HG03060 (cell line): ENCODE data around the gene HYAL1.

Experiments
- ATAC-seq: cut with Tn5 transposase; IDR thresholded peaks from one replicate; pipeline ENCODE4 v1.9.1; 2021; ENCODE audit warnings: low read depth, moderate number of reproducible peaks; ENCODE audit not compliant: unreplicated experiment

HYAL1 gene

GRCh38 chr3:50336452-50337174, 33.2 kb upstream of the HYAL1 start:
- peak; percentile 15 for ATAC-seq

- ATAC-seq: no peak
These were observed 31.1 kb upstream of the HYAL1 start for GRCh38 chr3:50334339-50335075.

- no peak for ATAC-seq
These were observed 30.5 kb upstream of the HYAL1 start for GRCh38 chr3:50333744-50334328.

DNA sequence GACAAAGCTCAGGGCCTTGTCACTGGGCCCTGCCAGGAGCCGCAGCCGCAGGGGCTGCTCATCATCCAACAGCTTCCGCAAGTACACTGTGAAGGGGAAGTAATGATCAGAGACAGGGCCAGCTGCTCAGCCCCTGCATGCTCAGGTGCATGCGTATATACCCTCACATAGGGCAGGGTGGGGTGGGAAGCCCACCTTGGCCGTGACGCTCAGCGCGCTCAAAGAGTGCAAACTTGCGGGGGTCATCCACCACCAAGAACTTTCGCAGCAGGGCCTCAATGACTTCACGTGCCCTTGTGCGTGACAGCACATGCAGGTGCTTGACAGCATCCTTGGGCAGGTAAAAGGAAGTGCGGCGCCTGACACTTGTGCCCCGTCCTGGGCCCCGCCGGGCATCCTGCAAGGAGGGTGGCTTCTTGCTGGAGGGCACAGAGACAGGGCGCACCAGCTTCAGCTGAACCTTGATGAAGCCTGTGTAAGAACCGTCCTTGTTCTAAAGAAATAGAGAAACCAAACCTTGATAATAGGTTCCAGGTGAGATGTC, 28.1 kb upstream of the HYAL1 start:
- ATAC-seq: no peak

GRCh38 chr3:50330330-50330729, 27.0 kb upstream of the HYAL1 start:
- ATAC-seq: no peak

- peak; percentile 67 for ATAC-seq
These were observed 24.7 kb upstream of the HYAL1 start, which contains the start of gene TUSC2 for GRCh38 chr3:50327943-50328691. Gene TUSC2, minus strand, starts transcription at chr3:50328223. Its CDS starts 124 bp downstream, at chr3:50328099.

- ATAC-seq: no peak
These were observed 23.8 kb upstream of the HYAL1 start for GRCh38 chr3:50327129-50327528.

- no peak for ATAC-seq
These were observed 22.8 kb upstream of the HYAL1 start for GRCh38 chr3:50326182-50326541.

GRCh38 chr3:50325497-50326181, 22.3 kb upstream of the HYAL1 start:
- ATAC-seq: no peak

DNA sequence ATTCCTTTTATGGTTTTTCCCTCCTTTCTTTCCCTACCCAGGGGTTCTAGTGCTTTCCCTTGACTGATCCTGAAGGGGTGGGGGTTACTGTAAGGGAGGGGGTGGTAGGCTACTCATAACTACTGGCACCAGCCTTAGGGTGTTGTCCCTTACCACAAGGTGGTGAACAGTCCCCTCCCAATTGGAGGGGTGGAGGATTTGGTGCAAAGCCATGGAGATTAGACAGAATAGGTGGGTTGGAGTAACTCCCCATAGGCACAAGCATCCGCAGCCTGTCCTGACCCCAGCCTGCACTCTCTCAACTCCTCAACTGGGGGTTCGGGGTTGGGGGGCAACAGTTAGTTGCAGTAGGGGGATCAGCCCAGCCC, 21.7 kb upstream of the HYAL1 start:
- ATAC-seq: no peak

DNA sequence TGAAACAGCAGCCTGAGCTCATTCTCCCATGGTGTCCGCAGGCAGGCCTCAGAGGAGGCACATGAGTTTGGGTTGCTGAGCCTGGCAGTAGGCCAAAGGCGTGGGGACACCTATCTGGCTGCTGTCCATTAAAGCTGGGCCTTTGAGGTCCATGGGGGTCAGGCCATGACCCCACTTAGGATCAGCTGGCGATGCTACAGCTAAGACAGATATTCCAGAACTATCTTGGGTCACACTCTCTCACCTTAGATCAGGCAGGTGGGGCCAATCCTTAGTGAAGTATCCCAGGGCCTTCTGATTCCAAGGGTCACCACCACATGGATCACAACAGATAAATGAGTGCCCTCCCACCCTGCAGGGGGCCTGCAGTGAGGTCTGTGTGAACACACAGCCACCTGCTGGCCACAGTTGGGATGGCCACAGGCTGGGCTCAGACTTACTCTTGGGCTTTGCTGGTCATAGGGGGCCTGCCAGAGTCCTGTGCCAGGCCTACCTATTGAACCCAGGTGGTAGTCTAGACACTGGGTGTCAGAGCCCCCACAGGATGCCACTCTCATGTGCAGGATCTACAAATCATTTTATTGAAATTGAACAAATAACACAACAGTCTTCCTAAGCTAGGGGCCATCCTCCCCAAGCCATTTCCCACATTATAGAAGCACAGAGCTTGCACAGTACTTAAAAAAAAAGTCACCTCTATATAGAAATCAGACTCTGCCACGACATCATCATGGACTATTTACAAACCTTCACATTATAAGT, 21.2 kb upstream of the HYAL1 start:
- no peak for ATAC-seq

- ATAC-seq: no peak
These were observed 20.3 kb upstream of the HYAL1 start for GRCh38 chr3:50323614-50324199.

DNA sequence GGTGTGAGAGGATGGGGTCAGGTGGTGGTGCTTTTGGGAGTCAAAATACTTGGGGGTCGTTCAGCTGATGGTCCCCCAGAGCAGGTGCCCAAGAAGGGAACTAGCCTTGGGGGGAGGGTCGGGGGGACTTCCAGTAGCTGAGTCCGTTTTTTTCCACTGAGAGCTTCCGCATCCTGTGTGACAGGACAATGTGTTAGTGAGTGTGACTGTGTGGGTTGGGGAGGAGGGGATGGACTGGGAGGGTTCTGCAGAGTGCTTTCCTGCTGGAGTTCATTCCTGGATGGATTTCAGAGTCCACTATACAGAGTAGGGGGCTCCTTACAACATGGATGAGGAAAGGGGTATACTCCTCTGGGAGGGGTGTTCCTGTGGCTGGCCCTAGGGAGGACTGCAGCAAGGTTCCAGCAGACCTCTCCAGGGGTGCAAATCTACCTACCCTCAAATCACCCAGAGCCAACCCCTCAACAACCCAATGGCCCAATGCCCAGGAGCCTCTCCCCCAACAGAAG, 19.8 kb upstream of the HYAL1 start:
- ATAC-seq: no peak

DNA sequence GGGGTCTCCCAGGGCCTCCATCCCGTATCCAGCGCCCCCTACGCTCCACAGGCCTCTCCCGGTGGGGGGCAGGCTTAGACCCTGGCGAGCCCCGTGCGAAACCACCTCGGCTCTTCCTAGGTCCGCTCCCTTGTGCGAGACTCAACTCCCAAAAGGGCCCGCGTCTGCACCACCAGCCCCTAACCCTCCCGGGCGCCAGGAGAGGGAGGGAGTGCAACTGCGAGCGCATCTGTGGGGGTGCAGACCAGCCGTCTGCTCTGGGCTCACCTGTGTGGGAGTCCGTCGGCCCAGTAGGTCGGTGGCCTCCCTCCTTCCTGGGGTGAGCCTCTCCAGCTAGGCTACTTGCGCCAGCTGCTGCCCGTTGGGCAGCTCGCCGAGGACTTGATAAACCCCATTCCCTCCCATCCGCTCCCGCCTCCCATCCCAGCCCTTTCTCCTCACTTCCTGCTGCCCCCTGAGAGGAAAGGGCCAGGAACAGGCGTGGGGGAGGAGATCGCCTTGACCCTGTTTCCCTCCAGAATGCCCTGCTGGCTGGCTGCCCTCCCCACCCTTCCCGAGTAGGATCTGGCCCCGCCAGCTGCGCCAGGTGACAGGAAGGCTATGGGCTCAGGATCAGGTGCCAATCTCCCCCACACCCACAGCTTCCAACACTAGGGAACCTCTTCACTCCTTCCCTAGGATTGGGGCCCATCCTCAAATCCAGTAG, 19.2 kb upstream of the HYAL1 start, which contains the start of gene HYAL2:
Gene HYAL2 (minus strand): TSS at position 360 of the 706 bp plus-strand sequence. CDS start 2,256 bp downstream, outside the sequence.
- no peak for ATAC-seq

- ATAC-seq: no peak
These were observed 18.7 kb upstream of the HYAL1 start for GRCh38 chr3:50322115-50322385.

DNA sequence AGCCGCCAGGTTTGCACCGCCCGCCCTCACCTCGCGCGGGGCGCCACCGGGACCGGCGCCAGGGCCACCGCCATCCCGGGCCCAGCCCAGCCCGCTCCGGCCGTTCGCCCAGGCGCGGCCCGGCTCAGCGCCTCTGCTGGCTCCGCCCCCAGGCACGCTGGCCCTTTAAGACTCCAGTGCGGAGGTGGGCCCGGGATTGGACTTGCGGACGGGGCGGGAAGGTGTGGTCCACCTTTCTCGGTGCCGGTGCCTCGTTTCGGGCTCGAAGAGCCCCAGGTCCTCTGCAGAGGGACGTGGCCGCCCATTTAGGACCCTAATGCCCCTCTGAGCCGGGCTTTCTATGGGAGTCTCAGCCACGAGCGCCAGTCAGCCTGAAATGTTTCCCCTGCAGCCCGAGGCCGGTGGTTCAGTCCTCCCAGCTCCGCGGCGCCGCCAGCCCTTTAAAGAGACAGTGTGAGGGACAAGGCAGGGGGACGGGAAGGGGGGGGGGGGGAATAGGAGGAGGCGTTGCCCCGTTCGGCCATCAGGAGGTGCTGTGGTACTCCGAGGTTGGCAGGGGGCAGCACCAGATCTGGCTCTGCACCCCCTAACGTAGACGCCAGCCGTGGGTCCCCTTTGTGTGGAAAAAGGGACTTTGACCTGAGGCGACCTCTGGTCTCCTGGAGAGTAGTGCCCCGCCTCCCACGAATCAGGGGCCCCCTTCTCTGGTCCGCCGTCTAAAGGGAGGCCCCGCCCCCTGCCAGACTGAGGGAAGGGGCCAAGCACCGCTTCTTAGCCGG, 18.2 kb upstream of the HYAL1 start:
- ATAC-seq: peak; percentile 59

DNA sequence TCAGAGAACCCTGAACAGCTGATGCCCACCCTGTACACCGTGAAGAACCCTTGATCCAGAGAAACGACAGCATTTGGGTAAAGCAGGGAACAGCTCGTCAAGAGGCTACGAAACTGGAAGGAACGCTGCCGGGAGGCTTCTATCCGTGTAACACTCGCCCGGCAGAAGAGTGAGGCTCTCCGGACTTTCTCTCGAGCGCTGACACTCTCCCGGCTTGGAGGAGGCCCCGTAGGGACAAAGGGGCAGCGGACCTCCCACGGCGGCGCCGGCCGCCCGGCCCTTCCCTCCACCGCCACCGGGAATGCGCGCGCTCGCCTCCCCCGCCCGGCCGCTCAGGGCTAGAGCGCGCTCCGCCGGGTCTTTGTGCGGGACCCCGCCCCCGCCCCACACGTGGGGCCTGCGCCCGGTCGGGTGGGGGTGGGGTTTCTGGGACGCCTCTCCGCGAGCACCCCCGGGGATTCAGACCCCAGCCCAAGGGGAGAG, 17.5 kb upstream of the HYAL1 start:
- peak; percentile 19 for ATAC-seq
